ENCODE results near the gene EVC. TPM values are rescaled to one million over a fixed set of nuclear protein-coding genes. Genes with fewer than 3 reads are reported as not detected.

EVC gene
- total RNA-seq, 2 donors from 2014 or later = 25.5 to 29.0 TPM

DNA sequence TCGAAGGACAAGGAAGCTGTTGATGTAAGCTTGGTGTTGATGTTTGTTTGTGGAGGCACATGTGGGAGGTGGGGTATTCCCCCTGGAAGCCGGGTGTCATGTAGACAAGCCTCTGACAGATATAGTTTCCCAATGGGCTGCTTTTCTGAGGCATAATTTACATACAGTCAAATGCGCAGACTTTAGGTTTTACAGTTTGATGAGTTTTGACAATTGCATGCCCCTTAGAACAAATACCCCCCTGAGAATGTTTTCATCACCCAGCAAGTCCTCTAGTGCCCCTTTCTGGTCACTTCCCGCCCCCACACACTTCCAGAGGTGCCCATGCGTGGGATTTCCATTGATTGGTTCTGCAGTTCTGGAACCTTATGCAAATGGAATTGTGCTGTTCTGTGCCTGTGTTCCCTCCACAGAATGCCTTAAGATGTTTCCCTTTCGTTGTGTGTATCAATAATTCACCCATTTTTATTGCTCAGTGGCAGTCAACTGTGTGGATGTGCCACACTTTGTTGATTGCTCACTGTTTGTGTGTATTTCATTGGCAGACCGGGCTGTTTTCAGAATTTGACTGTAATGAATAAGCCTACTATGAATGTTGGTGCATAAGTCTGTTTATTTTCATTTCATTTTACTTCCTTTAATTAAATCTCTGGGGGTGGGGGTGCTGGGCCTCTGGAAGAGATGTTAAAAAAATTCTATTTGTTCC is 8.5 kb downstream of the EVC start:
- Mint-ChIP-seq H3K36me3 (ENCODE audit: low read depth) (peaks cover 56% of the 10 kb centered on the region), H3K9me3 (peaks cover 11% of the 10 kb centered on the region), H3K27me3 (ENCODE audit: insufficient read depth) (peaks cover 17% of the 10 kb centered on the region), H3K27ac (no peak overlapping the region), H3K4me3 (no peak overlapping the region), H3K4me1 (peaks cover 29% of the 10 kb centered on the region)
- no peaks in the 10 kb centered on the region for H3K4me1 ChIP-seq (ENCODE audit: control insufficient read depth, insufficient read depth, low read length)
- peaks cover 7% of the 10 kb centered on the region for H3K36me3 ChIP-seq (ENCODE audit: control insufficient read depth, insufficient read depth, low read length)
- 91 to 93% methylated on average over 4 to 7 of the region's 7 CpGs for WGBS, 2 experiments (ENCODE audit: insufficient coverage in 1 of 2, insufficient read length in 1 of 2)
- H3K9me3 ChIP-seq (ENCODE audit: control insufficient read depth, low read length) = peaks cover 10% of the 10 kb centered on the region
- no peak for DNase-seq
- no peak overlapping the region for H3K4me3 ChIP-seq (ENCODE audit: low read length)
- H3K9ac ChIP-seq (ENCODE audit: extremely low read depth, low read length, poor library complexity, severe bottlenecking) = no peak overlapping the region
- TF ChIP-seq CTCF (conservative IDR thresholded peaks at IDR 0.05) = no peak
- H3K27ac ChIP-seq (ENCODE audit: low read depth, low read length) = no peak overlapping the region
- peaks cover 19% of the 10 kb centered on the region for H3K27me3 ChIP-seq (ENCODE audit: control insufficient read depth, insufficient read depth, low read length, poor library complexity, severe bottlenecking)

GRCh38 chr4:5720157-5720850 is 9.3 kb downstream of the EVC start:
- H3K27ac ChIP-seq (ENCODE audit: low read depth, low read length) = no peak overlapping the region
- H3K9me3 ChIP-seq (ENCODE audit: control insufficient read depth, low read length) = peaks cover 2% of the 10 kb centered on the region
- peaks cover 14% of the 10 kb centered on the region for H3K27me3 Mint-ChIP-seq (ENCODE audit: insufficient read depth)
- H3K4me3 Mint-ChIP-seq = no peak overlapping the region
- H3K9me3 Mint-ChIP-seq = peaks cover 5% of the 10 kb centered on the region
- H3K36me3 ChIP-seq (ENCODE audit: control insufficient read depth, insufficient read depth, low read length) = peaks cover 7% of the 10 kb centered on the region
- peaks cover 56% of the 10 kb centered on the region for H3K36me3 Mint-ChIP-seq (ENCODE audit: low read depth)
- H3K4me1 Mint-ChIP-seq = peaks cover 29% of the 10 kb centered on the region
- TF ChIP-seq CTCF (conservative IDR thresholded peaks at IDR 0.05) = no peak
- no peak for DNase-seq
- H3K27me3 ChIP-seq (ENCODE audit: control insufficient read depth, insufficient read depth, low read length, poor library complexity, severe bottlenecking) = peaks cover 19% of the 10 kb centered on the region
- no peak overlapping the region for H3K4me3 ChIP-seq (ENCODE audit: low read length)
- H3K9ac ChIP-seq (ENCODE audit: extremely low read depth, low read length, poor library complexity, severe bottlenecking) = no peak overlapping the region
- no peak overlapping the region for H3K27ac Mint-ChIP-seq
- 86 to 95% methylated on average over 11 to 16 of the region's 16 CpGs for WGBS, 2 experiments (ENCODE audit: insufficient coverage in 1 of 2, insufficient read length in 1 of 2)
- no peaks in the 10 kb centered on the region for H3K4me1 ChIP-seq (ENCODE audit: control insufficient read depth, insufficient read depth, low read length)

GRCh38 chr4:5720980-5721379 is 10.0 kb downstream of the EVC start:
- no peak for DNase-seq
- TF ChIP-seq CTCF (conservative IDR thresholded peaks at IDR 0.05) = no peak
- Histone ChIP-seq H3K9me3 (ENCODE audit: control insufficient read depth, low read length) (no peaks in the 10 kb centered on the region), H3K4me3 (ENCODE audit: low read length) (no peak overlapping the region), H3K4me1 (ENCODE audit: control insufficient read depth, insufficient read depth, low read length) (no peaks in the 10 kb centered on the region), H3K27ac (ENCODE audit: low read depth, low read length) (no peak overlapping the region), H3K9ac (ENCODE audit: extremely low read depth, low read length, poor library complexity, severe bottlenecking) (no peak overlapping the region), H3K36me3 (ENCODE audit: control insufficient read depth, insufficient read depth, low read length) (peaks cover 9% of the 10 kb centered on the region), H3K27me3 (ENCODE audit: control insufficient read depth, insufficient read depth, low read length, poor library complexity, severe bottlenecking) (peaks cover 19% of the 10 kb centered on the region)
- Mint-ChIP-seq H3K36me3 (ENCODE audit: low read depth) (peaks cover 62% of the 10 kb centered on the region), H3K4me1 (peaks cover 28% of the 10 kb centered on the region), H3K27me3 (ENCODE audit: insufficient read depth) (peaks cover 14% of the 10 kb centered on the region), H3K4me3 (no peak overlapping the region), H3K27ac (no peak overlapping the region), H3K9me3 (peaks cover 2% of the 10 kb centered on the region)
- WGBS, 2 experiments (ENCODE audit: insufficient coverage in 1 of 2, insufficient read length in 1 of 2) = 87 to 95% methylated on average over 3 of the region's 3 CpGs
